HG03378 (cell line): Measurements from ENCODE around the gene SNTA1.
"Not testable (repeated sequence)": the region's sequence is repeated elsewhere in the genome, so short reads cannot be mapped to it uniquely, and the experiment has no call there.

Experiments used
- ATAC-seq: cut with Tn5 transposase; IDR thresholded peaks from one replicate; pipeline ENCODE4 v1.9.1; 2021; ENCODE audit warnings: mild to moderate bottlenecking, moderate library complexity; ENCODE audit not compliant: unreplicated experiment

SNTA1 gene

DNA sequence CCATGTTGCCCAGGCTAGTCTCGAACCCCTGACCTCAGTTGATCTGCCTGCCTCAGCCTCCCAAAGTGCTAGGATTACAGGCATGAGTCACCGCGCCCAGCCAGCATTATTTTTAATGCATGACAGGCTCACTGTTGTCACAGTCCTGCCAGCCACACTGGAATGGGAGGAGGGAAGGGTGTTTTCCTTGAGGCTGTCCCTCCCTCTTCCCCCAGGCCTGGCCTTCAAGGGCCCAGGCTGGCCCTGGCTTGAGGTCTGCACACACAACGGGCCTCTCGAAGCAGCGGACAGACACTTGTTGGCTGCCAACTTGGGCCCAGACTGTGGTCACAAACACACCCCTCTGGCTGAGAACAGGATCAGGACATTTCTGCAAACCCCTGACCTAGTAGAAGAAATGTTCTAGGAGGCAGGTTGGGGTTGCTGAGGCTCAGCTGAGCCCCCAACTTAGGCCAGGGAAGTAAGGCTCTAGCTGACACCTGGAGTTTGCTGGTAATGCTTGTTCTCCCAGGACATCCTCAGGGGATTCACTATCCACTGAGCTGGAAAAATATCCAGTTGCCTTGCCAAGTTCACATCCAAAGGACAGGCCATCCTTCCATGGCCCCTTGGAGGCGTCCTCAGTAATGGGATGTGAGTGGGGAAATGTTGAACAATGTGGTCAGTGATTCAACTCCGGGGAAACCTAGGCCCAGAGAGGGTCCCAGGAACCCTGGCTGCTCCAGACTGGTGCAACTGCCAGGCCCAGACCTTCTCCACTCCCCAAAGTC is 9.9 kb downstream of the SNTA1 start:
- ATAC-seq = no peak

DNA sequence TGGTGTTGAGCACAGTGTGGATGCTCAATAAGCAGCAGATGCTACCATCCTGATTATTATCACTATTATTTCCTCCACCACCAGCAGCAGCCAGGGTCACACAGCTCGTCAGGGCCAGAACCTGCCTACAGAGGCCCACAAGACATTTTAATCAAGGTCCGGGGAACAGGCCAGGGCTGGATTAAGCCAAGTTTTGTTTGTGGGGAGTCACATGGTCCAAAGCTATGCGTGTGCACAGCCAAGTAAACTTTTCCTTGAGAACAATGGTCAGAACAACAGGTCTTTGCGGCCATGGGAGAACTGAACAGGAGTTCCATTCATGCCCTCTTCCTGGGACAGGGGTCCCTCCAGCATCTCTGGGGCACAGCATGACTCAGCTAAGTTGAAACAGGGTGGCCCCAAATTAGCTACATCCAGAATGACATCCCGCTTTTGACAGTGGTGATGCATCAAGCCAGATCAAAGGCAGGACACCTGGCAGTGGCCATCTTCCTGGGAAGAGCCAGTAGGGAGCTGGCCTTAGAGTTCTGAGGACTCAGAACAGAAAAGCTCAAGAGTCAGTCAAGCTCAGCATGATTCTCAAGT is 11.7 kb downstream of the SNTA1 start:
- no peak for ATAC-seq

DNA sequence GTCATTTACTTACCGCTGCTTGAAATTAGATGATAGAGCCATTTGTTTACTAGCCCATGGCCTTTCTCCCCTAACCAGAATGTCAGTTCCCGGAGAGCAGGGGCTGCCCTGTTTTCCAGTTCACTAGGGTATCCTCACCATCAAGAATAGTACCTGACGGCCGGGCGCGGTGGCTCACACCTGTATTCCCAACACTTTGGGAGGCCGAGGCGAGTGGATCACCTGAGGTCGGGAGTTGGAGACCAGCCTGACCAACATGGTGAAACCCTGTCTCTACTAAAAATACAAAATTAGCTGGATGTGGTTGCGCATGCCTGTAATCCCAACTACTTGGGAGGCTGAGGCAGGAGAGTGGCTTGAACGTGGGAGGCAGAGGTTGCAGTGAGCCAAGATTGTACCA is 19.7 kb downstream of the SNTA1 start:
- ATAC-seq = not testable (repeated sequence)

DNA sequence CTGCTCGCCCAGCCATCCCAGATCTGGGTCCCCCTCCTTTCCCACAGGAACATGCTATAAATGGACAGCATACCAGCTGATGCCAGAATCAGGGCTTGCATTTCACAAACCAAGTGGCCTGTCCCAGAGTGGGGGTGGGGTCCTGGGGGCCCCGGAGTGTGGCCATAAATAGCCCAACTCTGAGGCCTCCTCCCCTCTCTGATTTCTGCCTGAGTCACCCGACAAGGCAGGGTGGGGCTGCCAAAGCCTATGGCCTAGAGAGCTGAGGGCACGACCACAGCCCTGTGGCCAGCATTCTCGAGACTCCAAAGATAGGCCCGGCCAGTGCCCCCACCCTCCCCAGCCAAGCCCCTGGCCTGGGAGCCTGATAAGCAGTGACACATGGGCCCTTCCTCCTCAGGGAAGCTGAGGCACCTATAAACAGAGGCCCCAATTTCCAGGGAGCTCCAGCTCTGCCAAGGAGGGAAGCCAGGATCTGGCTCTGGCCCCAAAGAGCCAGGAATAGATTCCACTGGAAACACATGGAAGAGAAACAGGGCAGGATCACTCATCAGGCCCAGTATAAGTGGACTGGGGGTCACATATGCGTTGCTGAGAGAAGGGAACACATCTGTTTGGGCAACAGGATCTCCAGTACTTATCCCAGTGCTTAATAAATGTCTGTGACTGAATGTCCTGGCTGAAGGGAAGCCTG is 20.3 kb downstream of the SNTA1 start:
- no peak for ATAC-seq

DNA sequence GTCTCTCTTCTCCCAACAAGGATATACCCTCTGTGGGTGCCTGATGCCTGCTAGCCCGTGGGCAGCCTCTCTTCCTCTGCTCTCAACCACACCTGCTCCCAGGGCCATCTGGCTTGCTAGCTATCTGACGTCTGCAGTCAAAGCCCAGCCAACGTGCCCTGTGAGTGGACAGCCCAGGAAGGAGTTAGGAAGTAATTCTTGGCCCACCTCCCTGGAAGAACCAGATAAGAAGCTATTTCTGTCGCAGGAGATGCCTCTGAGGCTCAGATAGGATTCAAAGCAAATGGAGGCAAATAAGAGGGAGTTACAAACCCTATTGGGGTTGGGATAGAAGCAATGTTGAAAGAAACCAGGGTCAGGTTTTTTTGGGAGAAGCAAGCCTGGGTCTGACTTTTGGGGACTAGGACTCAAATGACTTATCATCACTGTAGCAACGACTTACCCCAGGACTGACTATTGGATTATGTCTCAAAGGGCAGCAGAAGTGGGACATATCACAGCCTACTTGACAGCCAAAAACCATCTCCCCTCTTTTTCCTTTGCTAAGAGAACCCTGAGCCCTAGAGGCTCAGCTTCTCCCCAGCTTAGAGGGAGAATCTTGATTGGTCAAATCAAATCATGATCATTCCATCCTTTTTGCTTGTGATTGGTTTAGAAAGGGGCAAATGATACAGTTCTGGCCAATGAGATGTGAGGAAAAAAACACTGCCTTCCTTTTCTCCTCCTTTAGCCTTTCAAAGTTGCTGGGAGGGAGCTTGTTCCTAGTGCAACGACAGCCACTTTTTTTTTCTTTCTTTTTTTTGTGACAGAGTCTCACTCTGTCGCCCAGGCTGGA is 24.2 kb downstream of the SNTA1 start:
- ATAC-seq = no peak

DNA sequence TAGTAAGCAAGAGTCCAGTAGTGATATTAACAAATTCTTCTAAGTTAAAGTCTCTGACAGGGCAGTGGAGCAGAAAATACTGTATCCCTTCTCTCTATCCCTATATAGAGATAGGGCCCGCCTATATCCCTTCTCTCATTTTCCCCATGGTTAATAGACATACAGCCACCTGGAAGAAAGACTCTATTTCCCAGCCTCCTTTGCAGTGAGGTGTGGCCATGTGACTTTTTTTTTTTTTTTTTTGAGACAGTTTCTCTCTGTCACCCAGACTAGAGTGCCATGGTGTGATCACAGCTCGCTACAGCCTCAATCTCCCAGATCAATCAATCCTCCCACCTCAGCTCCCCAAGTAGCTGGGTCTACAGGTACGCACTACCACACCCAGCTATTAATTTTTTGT is 25.5 kb downstream of the SNTA1 start:
- no peak for ATAC-seq

DNA sequence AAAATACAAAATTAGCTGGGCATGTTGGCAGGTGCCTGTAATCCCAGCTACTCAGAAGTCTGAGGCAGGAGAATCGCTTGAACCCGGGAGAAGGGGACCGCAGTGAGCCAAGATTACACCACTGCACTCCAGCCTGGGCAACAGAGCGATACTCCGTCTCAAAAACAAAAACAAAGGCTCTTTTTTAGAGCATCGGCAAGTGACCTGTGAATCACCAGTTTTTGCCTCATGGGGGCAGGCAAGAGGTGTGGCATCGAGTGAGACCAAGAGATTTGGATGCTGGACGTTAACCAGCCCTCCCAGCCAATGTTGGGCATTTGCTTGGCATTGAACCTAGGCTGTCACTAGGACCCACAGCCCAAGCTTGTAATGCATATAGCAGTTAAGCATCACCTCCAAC is 27.6 kb downstream of the SNTA1 start:
- no peak for ATAC-seq

DNA sequence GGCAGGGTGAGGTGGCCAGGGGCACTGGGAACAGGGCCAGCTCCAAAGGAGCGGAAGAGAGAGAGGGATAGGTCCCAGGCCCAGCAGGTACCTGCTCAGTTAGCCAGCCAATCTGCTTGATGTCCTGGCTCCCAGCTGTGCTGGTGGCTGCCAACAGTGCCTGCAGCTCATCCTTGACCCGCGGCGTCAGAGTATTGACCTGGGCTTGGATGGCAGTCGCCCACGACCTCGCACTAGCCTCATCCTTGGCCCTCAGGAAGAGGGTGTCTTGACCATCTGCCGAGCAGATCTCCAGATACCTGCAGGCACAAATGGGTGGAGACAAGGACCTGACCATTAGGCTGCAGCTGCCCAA is 31.1 kb downstream of the SNTA1 start:
- ATAC-seq = no peak

DNA sequence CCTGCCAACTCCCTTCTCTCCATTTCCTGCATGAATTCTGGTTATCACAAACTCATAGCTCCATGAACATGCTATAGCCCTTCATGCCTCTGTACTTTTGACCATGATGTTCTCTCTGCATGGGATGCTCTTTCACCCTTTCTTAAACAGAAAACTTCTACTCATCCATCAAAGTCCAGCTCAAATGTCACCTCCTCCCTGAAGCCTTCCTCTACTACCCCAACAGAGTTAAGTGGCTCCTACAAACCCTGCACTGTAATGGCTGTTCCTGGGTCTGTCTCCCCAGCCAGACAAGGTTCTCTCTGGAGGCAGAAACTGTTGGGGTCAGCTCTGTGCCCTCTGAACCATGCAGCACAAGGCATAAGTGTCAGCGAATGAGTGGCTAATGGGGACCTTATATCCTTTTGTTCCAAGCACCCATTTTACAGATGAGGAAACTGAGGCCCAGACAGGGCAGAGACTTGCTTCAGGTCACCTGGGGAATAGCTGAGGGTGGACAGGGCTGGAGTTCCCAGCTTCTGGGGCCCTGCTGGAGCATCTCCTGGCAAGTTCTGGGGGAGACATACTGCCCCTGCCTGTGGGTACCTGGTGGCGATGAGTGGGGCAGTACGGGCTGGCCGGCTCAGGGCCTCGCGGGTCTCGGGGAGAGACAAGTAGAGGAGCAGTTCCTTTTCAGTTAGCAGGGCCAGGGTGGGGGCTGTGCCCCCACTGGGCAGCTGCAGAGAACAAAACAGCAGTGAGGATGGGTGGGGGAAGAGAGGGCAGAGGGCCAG is 31.7 kb downstream of the SNTA1 start:
- ATAC-seq = no peak

DNA sequence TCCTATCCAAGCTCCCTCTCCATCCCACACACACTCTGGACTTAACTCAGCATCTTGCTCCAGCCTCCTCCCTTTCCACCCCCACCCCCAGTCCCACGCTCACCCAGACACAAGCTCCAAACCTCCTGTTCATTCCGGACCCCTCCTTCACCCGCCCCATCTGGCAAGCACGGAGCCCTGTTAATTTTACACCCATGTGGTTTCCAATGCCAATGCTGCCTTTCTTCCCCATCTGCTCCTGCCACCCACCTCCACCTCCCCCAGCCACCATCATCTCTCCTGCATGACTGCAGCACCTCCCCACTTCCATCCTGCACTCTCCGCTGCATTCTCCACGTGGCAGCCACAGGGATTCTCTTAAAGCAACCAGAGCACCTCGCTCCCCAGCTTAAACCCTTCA is 32.3 kb downstream of the SNTA1 start:
- ATAC-seq = no peak

DNA sequence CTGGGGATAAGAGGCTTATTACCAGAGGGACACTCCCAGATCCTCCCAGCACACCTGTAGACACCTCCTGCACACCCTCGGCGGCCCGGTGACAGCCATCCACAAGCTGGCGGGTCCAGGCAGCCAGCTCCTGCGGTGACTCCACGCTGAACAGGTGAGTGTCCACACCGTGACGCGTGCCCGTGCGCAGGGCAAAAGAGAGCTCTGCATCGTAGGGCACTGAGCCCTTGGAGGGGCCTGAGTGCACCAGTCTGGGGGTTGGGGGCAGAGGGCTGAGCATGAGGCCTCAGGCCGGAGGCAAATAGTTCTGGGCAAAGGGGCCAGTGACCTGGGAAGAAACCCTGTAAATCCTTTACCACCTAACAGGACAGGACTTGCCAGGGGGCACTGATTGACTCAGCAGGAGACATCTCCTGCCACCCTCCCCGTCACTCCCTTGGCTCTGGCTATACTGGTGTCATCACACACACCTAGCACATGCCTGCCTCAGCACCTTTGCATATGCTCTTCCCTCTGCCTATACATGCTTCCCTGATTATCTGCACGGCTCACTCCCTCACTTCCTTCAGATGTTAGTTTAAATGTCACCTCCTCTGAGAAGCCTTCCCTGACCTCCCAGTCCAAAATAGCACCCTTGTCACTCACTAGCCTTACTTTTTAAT is 33.4 kb downstream of the SNTA1 start:
- ATAC-seq = no peak

DNA sequence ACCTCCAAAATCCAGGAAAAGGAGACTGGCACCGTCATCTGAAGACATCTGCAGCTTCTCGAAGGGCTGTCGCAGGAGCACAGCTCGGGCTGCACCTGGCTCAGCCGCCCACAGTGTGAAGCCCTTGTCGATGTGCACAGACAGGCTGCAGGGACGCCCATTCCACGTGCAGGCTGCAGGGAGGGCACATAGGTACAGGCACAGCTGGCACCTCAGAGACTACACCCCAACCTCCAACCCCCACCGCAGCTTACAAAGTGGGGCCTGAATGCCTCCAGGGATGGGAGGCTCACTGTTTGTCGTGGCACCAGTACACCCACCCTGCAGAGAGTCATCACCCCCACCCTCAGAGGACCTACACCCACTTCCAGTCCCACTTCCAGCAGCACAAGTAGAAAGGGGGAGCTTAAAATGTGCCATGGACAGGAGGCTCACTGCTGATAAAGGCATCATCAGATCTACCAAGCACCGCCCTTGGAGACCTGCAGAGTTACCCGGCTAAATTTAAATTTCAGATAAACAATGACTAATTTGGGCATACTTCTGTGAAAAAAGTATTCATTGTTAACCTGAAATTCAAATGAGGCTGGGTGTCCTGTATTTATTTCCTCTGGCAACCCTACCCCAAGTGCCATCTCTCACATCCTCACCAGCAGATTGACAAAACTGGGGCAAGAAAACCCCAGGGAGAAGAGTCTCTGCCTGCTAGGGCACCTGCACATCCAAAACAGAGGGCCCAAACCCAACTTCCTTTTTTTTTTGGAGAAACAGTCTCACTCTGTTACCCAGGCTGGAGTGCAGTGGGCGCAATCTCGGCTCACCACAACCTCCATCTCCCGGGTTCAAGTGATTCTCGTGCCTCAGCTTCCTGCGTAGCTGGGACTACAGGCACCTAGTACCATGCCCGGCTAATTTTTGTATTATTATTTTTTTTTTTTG is 34.6 kb downstream of the SNTA1 start:
- ATAC-seq = no peak

DNA sequence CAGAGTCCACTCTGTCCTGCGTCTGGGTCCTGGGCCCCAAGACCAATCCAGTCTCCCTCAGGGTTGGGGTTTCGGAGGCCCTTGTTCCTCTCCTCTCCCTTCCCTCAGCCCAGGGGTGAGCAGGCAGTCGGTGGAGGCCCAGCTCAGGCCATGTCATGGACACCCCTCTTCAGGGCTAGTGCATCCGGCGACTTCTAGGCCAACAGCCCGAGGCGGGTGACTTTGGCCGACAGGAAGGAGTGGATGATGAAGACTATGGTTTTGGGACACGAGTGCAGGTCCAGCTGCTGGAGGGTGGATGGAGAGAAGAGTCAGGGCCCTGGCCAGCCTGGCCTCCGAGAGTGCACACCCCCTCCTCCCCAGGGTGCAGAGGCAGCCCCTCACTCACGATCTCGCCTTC is 35.2 kb downstream of the SNTA1 start:
- no peak for ATAC-seq

DNA sequence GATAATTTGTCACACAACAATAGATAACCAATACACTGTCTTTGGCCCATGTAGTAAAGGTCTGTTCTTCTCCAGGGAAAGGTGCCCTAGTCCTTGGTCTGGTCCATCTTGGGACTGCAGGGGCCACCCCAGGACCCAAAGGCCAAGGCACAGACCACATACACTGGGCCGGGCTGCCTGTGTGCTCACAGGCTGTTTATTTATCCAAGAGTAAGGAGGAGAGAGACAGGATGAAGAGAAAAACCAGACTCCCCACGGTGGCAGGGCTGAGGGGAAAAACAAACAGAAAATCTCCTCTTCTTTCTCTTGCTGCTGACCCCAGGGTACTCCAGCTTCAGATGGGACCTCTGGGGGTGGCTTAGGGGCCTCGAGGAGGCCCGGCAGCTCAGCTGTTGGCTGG is 35.8 kb downstream of the SNTA1 start:
- no peak for ATAC-seq

DNA sequence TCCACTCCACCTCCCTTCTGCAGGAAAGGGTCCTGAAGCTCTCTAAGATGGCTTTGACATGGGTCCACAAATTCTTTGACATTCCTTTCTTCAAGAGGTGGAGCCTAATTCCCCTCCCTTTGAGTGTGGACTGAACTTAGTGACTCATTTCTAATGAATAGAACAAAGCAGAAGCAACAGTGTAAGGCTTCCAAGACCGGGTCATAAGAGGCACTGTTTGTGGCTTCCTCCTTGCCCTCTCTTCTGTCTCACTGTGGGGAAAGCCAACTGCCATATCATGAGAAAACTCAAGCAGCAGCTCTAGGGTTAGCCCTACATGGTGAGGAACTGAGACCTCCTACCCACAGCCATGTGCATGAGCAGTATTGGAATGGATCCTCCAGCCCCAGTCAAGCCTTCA is 36.3 kb downstream of the SNTA1 start:
- ATAC-seq = no peak

DNA sequence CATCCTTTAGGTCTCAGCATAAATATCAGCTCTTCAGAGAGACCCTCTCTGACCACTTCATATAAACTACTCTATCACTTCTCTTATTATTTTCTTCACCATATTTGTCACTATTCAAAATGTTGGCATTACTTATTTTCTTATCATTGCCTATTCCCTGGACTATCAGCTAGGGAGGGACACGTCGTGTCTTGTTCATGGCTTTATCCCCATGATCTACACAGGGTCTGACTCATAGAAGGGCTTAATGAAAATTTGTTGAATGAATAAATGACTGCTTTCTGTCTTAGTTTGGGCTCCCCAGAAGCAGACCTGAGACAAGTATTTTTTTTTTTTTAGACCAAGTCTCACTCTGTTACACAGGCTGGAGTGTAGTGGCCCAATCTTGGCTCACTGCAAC is 39.3 kb downstream of the SNTA1 start:
- no peak for ATAC-seq

DNA sequence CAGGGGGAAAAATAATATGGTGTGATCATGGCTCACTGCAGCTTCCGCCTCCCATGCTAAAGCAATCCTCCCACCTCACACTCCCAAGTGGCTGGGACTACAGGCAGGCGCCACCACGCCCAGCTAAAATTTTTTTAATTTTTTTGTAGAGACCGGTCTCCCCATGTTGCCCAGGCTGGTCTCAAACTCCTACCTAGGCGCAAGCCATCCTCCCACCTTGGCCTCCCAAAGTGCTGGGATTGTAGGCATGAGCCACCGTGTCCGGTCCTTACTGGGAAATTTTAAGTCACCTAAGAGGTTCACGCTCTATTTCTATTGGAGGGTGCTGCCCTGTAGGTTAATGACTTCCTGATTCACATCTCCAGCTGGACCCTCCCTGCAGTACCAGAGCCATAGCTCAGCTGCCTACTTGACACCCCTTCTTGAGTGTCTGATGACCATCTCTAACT is 41.6 kb downstream of the SNTA1 start:
- ATAC-seq = no peak

DNA sequence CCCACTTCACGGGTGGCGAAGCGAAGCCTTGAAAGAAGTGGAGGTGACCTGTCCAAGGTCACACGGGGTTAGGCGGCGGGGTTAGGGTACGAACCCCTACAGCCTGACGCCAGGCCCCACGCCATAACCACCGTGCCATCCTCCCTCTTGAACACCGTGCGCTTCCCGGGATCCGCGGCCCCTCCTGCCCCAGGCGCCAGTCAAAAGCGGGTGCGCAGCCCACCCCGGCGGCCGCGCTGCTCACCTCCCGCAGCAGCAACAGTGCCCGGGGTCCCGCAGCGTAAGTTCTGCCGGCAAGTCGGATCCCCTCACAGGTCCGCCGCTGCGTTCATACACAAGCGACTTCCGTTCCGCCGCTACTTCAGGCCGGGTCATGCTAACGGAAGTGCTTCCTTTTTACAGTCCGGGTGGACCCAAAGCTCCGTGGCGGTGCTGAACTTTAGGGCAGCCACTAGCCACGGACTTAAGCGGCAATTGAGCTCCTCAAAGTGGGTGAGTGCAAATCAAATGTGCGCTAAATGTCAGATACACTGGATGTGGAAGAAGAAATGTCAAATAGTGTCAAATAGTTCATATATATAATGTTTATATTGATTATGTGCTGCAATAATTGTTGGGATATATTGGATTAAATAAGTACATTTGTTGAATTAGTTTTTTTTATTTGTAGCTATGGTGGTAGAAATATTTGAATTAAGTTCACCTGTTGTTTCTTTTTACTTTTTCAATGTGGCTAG is 42.2 kb downstream of the SNTA1 start, which contains the start of gene CDK5RAP1:
CDK5RAP1 (minus strand) TSS at position 336 of the 737 bp plus-strand sequence. CDS start 4,455 bp downstream, outside the sequence.
- peak; percentile 77 for ATAC-seq
